ENCODE measurements around the gene XXYLT1.

Gene XXYLT1

GRCh38 chr3:195064300-195064931 lies 206.5 kb downstream of the XXYLT1 start:
- TF ChIP-seq CTCF (IDR thresholded peaks at IDR 0.05; ENCODE audit: low read length): no peak
- no peak for TF ChIP-seq EZH2 (IDR thresholded peaks at IDR 0.05; ENCODE audit: borderline replicate concordance, low read length)
- H3K27me3 ChIP-seq (ENCODE audit: insufficient read depth, low read length): no peaks in the 10 kb centered on the region; the same call in 1 of the 2 replicates
- H3K4me2 ChIP-seq (ENCODE audit: low read length): no peak overlapping the region
- H3K36me3 ChIP-seq (ENCODE audit: insufficient read depth, low read length): no peaks in the 10 kb centered on the region
- no peaks in the 10 kb centered on the region for H3K9me3 ChIP-seq (ENCODE audit: low read length)
- H3K79me2 ChIP-seq (ENCODE audit: insufficient read depth, low read length): no peaks in the 10 kb centered on the region
- H3F3A ChIP-seq (ENCODE audit: insufficient read depth, low read length): no peaks in the 10 kb centered on the region
- no peak overlapping the region for H3K27ac ChIP-seq (ENCODE audit: low read depth, low read length, poor library complexity, severe bottlenecking)
- no peak overlapping the region for H3K4me3 ChIP-seq (ENCODE audit: low read depth, low read length, poor library complexity, severe bottlenecking)
- no peaks in the 10 kb centered on the region for H3K9me2 ChIP-seq (ENCODE audit: low read depth, low read length)
- no peaks in the 10 kb centered on the region for H3K4me1 ChIP-seq (ENCODE audit: insufficient read depth, low read length, severe bottlenecking)
- H3K9ac ChIP-seq (ENCODE audit: low read length): no peak overlapping the region
- H4K20me1 ChIP-seq (ENCODE audit: insufficient read depth, low read length): no peaks in the 10 kb centered on the region
- H2AFZ ChIP-seq (ENCODE audit: low read length): no peak overlapping the region

GRCh38 chr3:195063581-195064193 lies 207.3 kb downstream of the XXYLT1 start:
- Histone ChIP-seq H3K79me2 (ENCODE audit: insufficient read depth, low read length) (no peaks in the 10 kb centered on the region), H3K27ac (ENCODE audit: low read depth, low read length, poor library complexity, severe bottlenecking) (no peak overlapping the region), H3K9me2 (ENCODE audit: low read depth, low read length) (no peaks in the 10 kb centered on the region), H3K9me3 (ENCODE audit: low read length) (no peaks in the 10 kb centered on the region), H4K20me1 (ENCODE audit: insufficient read depth, low read length) (no peaks in the 10 kb centered on the region), H3K4me1 (ENCODE audit: insufficient read depth, low read length, severe bottlenecking) (no peaks in the 10 kb centered on the region), H3K4me3 (ENCODE audit: low read depth, low read length, poor library complexity, severe bottlenecking) (no peak overlapping the region), H2AFZ (ENCODE audit: low read length) (no peak overlapping the region), H3F3A (ENCODE audit: insufficient read depth, low read length) (no peaks in the 10 kb centered on the region), H3K4me2 (ENCODE audit: low read length) (no peak overlapping the region), H3K9ac (ENCODE audit: low read length) (no peak overlapping the region), H3K36me3 (ENCODE audit: insufficient read depth, low read length) (no peaks in the 10 kb centered on the region), H3K27me3 (ENCODE audit: insufficient read depth, low read length) (no peaks in the 10 kb centered on the region; the same call in 1 of the 2 replicates)
- TF ChIP-seq EZH2 (IDR thresholded peaks at IDR 0.05; ENCODE audit: borderline replicate concordance, low read length) (no peak), CTCF (IDR thresholded peaks at IDR 0.05; ENCODE audit: low read length) (no peak)

GRCh38 chr3:195062866-195063540 lies 208.0 kb downstream of the XXYLT1 start:
- no peak overlapping the region for H3K4me3 ChIP-seq (ENCODE audit: low read depth, low read length, poor library complexity, severe bottlenecking)
- H3K36me3 ChIP-seq (ENCODE audit: insufficient read depth, low read length): no peaks in the 10 kb centered on the region
- no peak overlapping the region for H2AFZ ChIP-seq (ENCODE audit: low read length)
- no peak overlapping the region for H3K27ac ChIP-seq (ENCODE audit: low read depth, low read length, poor library complexity, severe bottlenecking)
- TF ChIP-seq CTCF (IDR thresholded peaks at IDR 0.05; ENCODE audit: low read length) (no peak), EZH2 (IDR thresholded peaks at IDR 0.05; ENCODE audit: borderline replicate concordance, low read length) (no peak)
- H4K20me1 ChIP-seq (ENCODE audit: insufficient read depth, low read length): no peaks in the 10 kb centered on the region
- H3K9ac ChIP-seq (ENCODE audit: low read length): no peak overlapping the region
- H3K4me2 ChIP-seq (ENCODE audit: low read length): no peak overlapping the region
- H3K27me3 ChIP-seq (ENCODE audit: insufficient read depth, low read length): no peaks in the 10 kb centered on the region; the same call in 1 of the 2 replicates
- H3K9me2 ChIP-seq (ENCODE audit: low read depth, low read length): no peaks in the 10 kb centered on the region
- no peaks in the 10 kb centered on the region for H3K9me3 ChIP-seq (ENCODE audit: low read length)
- H3F3A ChIP-seq (ENCODE audit: insufficient read depth, low read length): no peaks in the 10 kb centered on the region
- no peaks in the 10 kb centered on the region for H3K79me2 ChIP-seq (ENCODE audit: insufficient read depth, low read length)
- H3K4me1 ChIP-seq (ENCODE audit: insufficient read depth, low read length, severe bottlenecking): no peaks in the 10 kb centered on the region
